ENCODE results near the gene RARG. TPM values are rescaled to one million over a fixed set of nuclear protein-coding genes. Genes with fewer than 3 reads are reported as not detected.

RARG gene
- total RNA-seq, 1 donor from 2014 or later, result 7.9 TPM

GRCh38 chr12:53255996-53256395, 24.0 kb upstream of the RARG start:
- H3K4me1 Mint-ChIP-seq (ENCODE audit: unreplicated experiment), result peaks cover 23% of the 10 kb centered on the region
- H3K27ac Mint-ChIP-seq (ENCODE audit: unreplicated experiment), result no peak overlapping the region
- H3K36me3 Mint-ChIP-seq (ENCODE audit: low read depth, unreplicated experiment), result peaks cover 5% of the 10 kb centered on the region
- DNase-seq (ENCODE audit: low spot score), result no peak
- H3K27me3 Mint-ChIP-seq (ENCODE audit: unreplicated experiment), result peaks cover 8% of the 10 kb centered on the region
- H3K4me3 Mint-ChIP-seq (ENCODE audit: unreplicated experiment), result no peak overlapping the region
- TF ChIP-seq CTCF (IDR thresholded peaks at IDR 0.05; ENCODE audit: unreplicated experiment), result no peak
- no peaks in the 10 kb centered on the region for H3K9me3 Mint-ChIP-seq (ENCODE audit: unreplicated experiment)

- Mint-ChIP-seq H3K27me3 (ENCODE audit: unreplicated experiment) (peaks cover 10% of the 10 kb centered on the region), H3K4me3 (ENCODE audit: unreplicated experiment) (no peak overlapping the region), H3K4me1 (ENCODE audit: unreplicated experiment) (peaks cover 25% of the 10 kb centered on the region), H3K9me3 (ENCODE audit: unreplicated experiment) (no peaks in the 10 kb centered on the region), H3K36me3 (ENCODE audit: low read depth, unreplicated experiment) (peaks cover 5% of the 10 kb centered on the region), H3K27ac (ENCODE audit: unreplicated experiment) (no peak overlapping the region)
- no peak for TF ChIP-seq CTCF (IDR thresholded peaks at IDR 0.05; ENCODE audit: unreplicated experiment)
- DNase-seq (ENCODE audit: low spot score), result no peak
Observed at GRCh38 chr12:53254816-53255545, 23.0 kb upstream of the RARG start.

- Mint-ChIP-seq H3K4me1 (ENCODE audit: unreplicated experiment) (peaks cover 16% of the 10 kb centered on the region), H3K27ac (ENCODE audit: unreplicated experiment) (peak overlapping the region; percentile 12), H3K4me3 (ENCODE audit: unreplicated experiment) (peak overlapping the region; percentile 96), H3K27me3 (ENCODE audit: unreplicated experiment) (peaks cover 10% of the 10 kb centered on the region), H3K36me3 (ENCODE audit: low read depth, unreplicated experiment) (peaks cover 5% of the 10 kb centered on the region), H3K9me3 (ENCODE audit: unreplicated experiment) (no peaks in the 10 kb centered on the region)
- no peak for TF ChIP-seq CTCF (IDR thresholded peaks at IDR 0.05; ENCODE audit: unreplicated experiment)
- DNase-seq (ENCODE audit: low spot score), result no peak
Observed at GRCh38 chr12:53253298-53253697, 21.3 kb upstream of the RARG start.

GRCh38 chr12:53252349-53252916, 20.4 kb upstream of the RARG start:
- no peak overlapping the region for H3K27ac Mint-ChIP-seq (ENCODE audit: unreplicated experiment)
- H3K36me3 Mint-ChIP-seq (ENCODE audit: low read depth, unreplicated experiment), result peaks cover 5% of the 10 kb centered on the region
- H3K4me1 Mint-ChIP-seq (ENCODE audit: unreplicated experiment), result peaks cover 16% of the 10 kb centered on the region
- H3K27me3 Mint-ChIP-seq (ENCODE audit: unreplicated experiment), result peaks cover 10% of the 10 kb centered on the region
- H3K9me3 Mint-ChIP-seq (ENCODE audit: unreplicated experiment), result no peaks in the 10 kb centered on the region
- TF ChIP-seq CTCF (IDR thresholded peaks at IDR 0.05; ENCODE audit: unreplicated experiment), result no peak
- no peak for DNase-seq (ENCODE audit: low spot score)
- H3K4me3 Mint-ChIP-seq (ENCODE audit: unreplicated experiment), result peak overlapping the region; percentile 96

All from endothelial cell (in vitro differentiated cells).